Measurements from ENCODE around the gene TRAF3.
"Not testable (repeated sequence)": the region's sequence is repeated elsewhere in the genome, so short reads cannot be mapped to it uniquely, and the experiment has no call there.

Gene TRAF3

GRCh38 chr14:102926840-102927239 is 149.6 kb downstream of the TRAF3 start:
- DNase-seq = not testable (repeated sequence)

- DNase-seq = no peak
Observed at GRCh38 chr14:102927346-102927877, 150.2 kb downstream of the TRAF3 start.

GRCh38 chr14:102927878-102928411 is 150.7 kb downstream of the TRAF3 start:
- no peak for DNase-seq

- DNase-seq = peak; percentile 68
Observed at GRCh38 chr14:102928412-102929240, 151.4 kb downstream of the TRAF3 start.

- DNase-seq = no peak
Observed at GRCh38 chr14:102929241-102930137, 152.2 kb downstream of the TRAF3 start.

GRCh38 chr14:102930138-102930752 is 153.0 kb downstream of the TRAF3 start:
- no peak for DNase-seq

GRCh38 chr14:102930753-102931579 is 153.7 kb downstream of the TRAF3 start:
- no peak for DNase-seq

GRCh38 chr14:102931580-102932285 is 154.5 kb downstream of the TRAF3 start:
- no peak for DNase-seq

GRCh38 chr14:102932484-102933248 is 155.4 kb downstream of the TRAF3 start:
- no peak for DNase-seq

- no peak for DNase-seq
Observed at GRCh38 chr14:102933618-102934231, 156.5 kb downstream of the TRAF3 start.

- no peak for DNase-seq
Observed at GRCh38 chr14:102935756-102936155, 158.5 kb downstream of the TRAF3 start.

- no peak for DNase-seq
Observed at GRCh38 chr14:102937331-102938175, 160.3 kb downstream of the TRAF3 start.

GRCh38 chr14:102938191-102938590 is 160.9 kb downstream of the TRAF3 start:
- DNase-seq = no peak

- no peak for DNase-seq
Observed at GRCh38 chr14:102939329-102939728, 162.1 kb downstream of the TRAF3 start.

GRCh38 chr14:102939820-102940561 is 162.7 kb downstream of the TRAF3 start:
- no peak for DNase-seq

- DNase-seq = no peak
Observed at GRCh38 chr14:102940729-102941362, 163.6 kb downstream of the TRAF3 start.

- DNase-seq = no peak
Observed at GRCh38 chr14:102941419-102942011, 164.3 kb downstream of the TRAF3 start.
